Measurements from ENCODE around the gene TNIP1. TPM values are rescaled to one million over a fixed set of nuclear protein-coding genes. Genes with fewer than 3 reads are reported as not detected.

The TNIP1 gene
- total RNA-seq, 6 donors from 2014 or later = 109 to 166 (median 130) TPM

- DNase-seq = no peak
- Histone ChIP-seq H3K27me3 (no peaks in the 10 kb centered on the region), H3K27ac (no peak overlapping the region), H3K4me1 (no peaks in the 10 kb centered on the region), H3K4me3 (no peak overlapping the region), H3K9me3 (peaks cover 0 to 9% (median 4%) of the 10 kb centered on the region in 4 donors), H3K36me3 (no peaks in the 10 kb centered on the region)
- no peak for TF ChIP-seq EP300 (IDR thresholded peaks at IDR 0.05)
- TF ChIP-seq, protein P1, sequence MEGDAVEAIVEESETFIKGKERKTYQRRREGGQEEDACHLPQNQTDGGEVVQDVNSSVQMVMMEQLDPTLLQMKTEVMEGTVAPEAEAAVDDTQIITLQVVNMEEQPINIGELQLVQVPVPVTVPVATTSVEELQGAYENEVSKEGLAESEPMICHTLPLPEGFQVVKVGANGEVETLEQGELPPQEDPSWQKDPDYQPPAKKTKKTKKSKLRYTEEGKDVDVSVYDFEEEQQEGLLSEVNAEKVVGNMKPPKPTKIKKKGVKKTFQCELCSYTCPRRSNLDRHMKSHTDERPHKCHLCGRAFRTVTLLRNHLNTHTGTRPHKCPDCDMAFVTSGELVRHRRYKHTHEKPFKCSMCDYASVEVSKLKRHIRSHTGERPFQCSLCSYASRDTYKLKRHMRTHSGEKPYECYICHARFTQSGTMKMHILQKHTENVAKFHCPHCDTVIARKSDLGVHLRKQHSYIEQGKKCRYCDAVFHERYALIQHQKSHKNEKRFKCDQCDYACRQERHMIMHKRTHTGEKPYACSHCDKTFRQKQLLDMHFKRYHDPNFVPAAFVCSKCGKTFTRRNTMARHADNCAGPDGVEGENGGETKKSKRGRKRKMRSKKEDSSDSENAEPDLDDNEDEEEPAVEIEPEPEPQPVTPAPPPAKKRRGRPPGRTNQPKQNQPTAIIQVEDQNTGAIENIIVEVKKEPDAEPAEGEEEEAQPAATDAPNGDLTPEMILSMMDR (IDR thresholded peaks at IDR 0.05) = no peak
- TF ChIP-seq POLR2A (IDR thresholded peaks at IDR 0.05) = no peak
- no peak for TF ChIP-seq POLR2AphosphoS5 (IDR thresholded peaks at IDR 0.05)
- no peak for ATAC-seq (ENCODE audit: low FRiP score in 2 of 2)
- WGBS, 2 donors = 74 to 82% methylated on average over 3 of the region's 3 CpGs
Observed at GRCh38 chr5:150989695-150990094, 91.1 kb downstream of the TNIP1 start.

GRCh38 chr5:150987746-150988145 is 93.1 kb downstream of the TNIP1 start:
- no peak for ATAC-seq (ENCODE audit: low FRiP score in 2 of 2)
- 71 to 88% methylated on average over 3 of the region's 3 CpGs for WGBS, 2 donors
- DNase-seq = no peak
- Histone ChIP-seq H3K36me3 (no peaks in the 10 kb centered on the region), H3K27ac (no peak overlapping the region), H3K27me3 (no peaks in the 10 kb centered on the region), H3K9me3 (peaks cover 0 to 2% (median 0%) of the 10 kb centered on the region in 4 donors), H3K4me1 (no peaks in the 10 kb centered on the region), H3K4me3 (no peak overlapping the region)
- TF ChIP-seq EP300 (IDR thresholded peaks at IDR 0.05) = no peak
- TF ChIP-seq, protein P1 (IDR thresholded peaks at IDR 0.05) = no peak
- no peak for TF ChIP-seq POLR2AphosphoS5 (IDR thresholded peaks at IDR 0.05)

Other genes with a start within 250 kb of the TNIP1 start
- gene IRGM, start 234.5 kb downstream of the TNIP1 start, total RNA-seq = 1 to 10 TPM in 2 of 6 donors, under 1 TPM in 3, not detected in 1; 0.17 to 7.5 (median 0.71) TPM
- gene ZNF300, start 176.1 kb downstream of the TNIP1 start, total RNA-seq = 1 to 10 TPM in 4 of 6 donors, under 1 TPM in 2; 0.55 to 4.2 (median 1.6) TPM
- gene GPX3, start 60.4 kb downstream of the TNIP1 start, total RNA-seq = 1,000 to 10,000 TPM in 4 of 6 donors, 100 to 1,000 TPM in 2; 876 to 1,536 (median 1,027) TPM
- gene ANXA6, start 76.7 kb upstream of the TNIP1 start, total RNA-seq = 100 to 1,000 TPM in 1 of 6 donors, 10 to 100 TPM in 5; 68.5 to 176 (median 84.5) TPM
- 100 to 1,000 TPM in 3 of 6 donors, 10 to 100 TPM in 3; 61.0 to 119 (median 92.6) TPM for gene CCDC69, start 143.1 kb upstream of the TNIP1 start, total RNA-seq
- 100 to 1,000 TPM in 1 of 6 donors, 10 to 100 TPM in 5; 27.2 to 129 (median 59.0) TPM for gene GM2A, start 172.2 kb upstream of the TNIP1 start, total RNA-seq
- not detected for gene SLC36A3, start 222.7 kb upstream of the TNIP1 start, total RNA-seq